ENCODE measurements around the gene RAI14. TPM values are rescaled to one million over a fixed set of nuclear protein-coding genes. Genes with fewer than 3 reads are reported as not detected.

The RAI14 gene
- polyA plus RNA-seq, 4 donors, result 87.4 to 100 (median 95.0) TPM

DNA sequence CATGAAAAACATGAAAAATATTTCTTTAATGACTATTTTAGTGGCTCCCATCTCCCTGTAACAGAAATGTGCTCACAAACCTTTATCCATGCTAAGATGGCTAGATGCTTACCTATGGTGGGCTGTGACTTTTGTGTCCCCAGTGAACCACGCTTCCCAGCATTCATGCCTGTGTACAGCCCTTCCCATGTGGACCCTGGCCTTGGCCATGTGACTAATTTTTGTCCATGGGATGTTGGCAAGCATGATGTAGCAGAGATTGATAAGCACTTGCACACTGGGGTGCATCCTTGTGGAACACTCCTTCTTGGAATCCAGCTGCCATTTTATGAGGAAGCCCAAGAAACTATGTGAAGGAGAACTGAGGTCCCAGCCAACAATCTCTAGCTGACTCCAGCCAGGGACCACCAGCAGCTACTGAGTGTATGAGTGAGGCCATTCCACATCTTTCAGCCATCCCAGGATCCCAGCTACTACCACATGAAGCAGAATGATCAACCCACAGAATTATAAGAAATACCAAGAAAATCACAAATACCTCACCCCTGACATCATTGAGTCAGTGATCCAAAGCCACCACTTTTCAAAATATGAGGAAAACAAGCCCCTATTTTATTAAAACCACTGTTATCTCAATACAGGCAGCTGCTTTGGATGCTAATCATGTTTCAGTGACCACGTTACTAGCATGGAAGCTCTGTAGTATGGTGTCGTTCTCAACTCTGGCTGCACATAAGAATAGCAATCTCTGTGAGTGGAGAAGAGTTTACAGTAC, 16.1 kb upstream of the RAI14 start:
- no peak for DNase-seq (ENCODE audit: low read depth in 4 of 4, low spot score in 2 of 4)

DNA sequence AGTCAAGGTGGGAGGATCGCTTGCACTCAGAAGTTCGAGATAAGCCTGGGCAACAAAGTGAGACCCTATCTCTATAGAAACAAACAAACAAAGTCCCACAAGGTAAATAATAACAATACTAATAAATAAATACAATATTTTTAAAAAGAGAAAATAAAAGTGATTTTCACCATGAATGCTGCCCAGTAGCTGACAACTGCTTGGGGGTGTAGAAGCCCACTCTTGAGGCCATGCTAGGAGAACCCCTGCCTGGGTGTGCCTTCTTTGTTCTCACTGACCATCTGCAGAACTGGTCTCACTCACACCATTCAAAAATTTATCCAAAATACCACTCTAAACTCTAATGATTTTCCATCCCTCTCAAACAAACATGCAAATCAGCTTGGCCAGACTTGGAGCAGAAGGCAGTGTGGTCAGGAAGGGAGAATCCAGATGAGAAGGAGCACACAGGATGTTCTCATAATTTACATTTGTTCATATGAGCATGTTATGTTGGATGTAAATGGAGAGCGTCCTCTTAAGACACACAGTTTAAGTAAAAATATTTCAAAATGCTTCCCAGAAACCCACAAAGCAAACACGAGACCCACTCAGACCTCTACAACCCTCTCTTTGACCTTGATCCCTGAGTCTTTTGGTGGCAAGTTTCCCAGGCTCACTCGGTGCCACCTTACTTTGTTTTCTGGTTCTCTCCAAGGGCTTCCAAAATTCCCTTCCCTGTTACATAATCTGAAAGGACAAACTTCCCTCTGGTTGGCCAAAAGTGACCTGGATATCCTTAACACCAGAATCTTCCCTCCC, 7.9 kb upstream of the RAI14 start:
- no peak for DNase-seq (ENCODE audit: low read depth in 4 of 4, low spot score in 2 of 4)

DNA sequence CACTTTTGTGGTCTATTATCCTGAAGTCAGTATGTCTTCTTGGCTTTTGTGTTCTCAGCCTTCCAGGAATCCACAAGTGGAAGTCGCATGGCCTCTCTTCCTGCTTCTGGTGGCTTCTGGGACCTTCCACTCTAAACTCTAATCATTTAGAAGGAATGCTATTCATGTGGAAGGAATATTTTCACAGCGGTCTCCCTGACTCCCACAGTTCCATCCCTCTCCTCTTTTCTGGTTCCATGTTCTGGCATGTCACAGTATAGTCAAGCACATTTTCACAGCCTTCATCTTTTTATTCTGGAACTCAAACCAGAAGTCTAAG, 7.3 kb upstream of the RAI14 start:
- DNase-seq (ENCODE audit: low read depth in 4 of 4, low spot score in 2 of 4), result no peak

DNA sequence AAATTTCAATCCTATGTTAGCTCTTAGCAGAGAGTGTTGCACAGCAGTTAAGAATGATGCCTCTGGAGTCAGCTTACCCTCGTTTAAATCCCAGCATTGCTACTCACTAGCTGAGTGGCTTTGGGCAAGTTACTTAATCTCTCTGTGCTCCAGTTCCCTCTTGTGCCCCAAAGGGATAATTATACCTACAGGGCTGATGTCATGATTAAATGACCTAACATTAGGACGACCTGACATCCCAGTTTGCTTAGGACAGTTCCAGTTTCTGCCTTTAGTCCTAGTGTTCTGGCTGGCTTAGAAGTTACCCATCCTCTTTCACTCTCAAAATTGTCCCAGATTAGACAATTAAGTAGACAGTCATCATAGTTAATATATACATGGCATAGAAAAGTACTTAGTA, 4.3 kb upstream of the RAI14 start:
- DNase-seq (ENCODE audit: low read depth in 4 of 4, low spot score in 2 of 4), result no peak

DNA sequence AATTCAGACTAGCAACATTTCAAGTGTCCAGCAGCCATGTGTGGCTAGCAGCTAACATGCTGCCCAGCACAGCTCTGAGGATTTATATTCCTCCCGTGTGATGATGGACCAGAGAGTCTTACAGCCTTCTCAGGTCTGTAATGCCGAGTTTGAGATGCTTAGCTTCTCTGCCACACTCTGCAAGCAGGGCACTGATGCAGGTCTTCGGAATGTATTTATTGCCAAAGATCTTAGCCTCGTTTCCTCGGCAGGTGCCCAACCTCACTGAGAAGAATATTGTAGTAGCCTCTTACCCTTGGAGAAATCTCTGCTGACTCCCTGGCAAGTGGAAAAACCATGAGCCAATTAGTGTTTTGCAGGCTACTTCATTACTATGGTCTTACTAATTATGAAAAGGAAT, 3.7 kb upstream of the RAI14 start:
- DNase-seq (ENCODE audit: low read depth in 4 of 4, low spot score in 2 of 4), result no peak

DNA sequence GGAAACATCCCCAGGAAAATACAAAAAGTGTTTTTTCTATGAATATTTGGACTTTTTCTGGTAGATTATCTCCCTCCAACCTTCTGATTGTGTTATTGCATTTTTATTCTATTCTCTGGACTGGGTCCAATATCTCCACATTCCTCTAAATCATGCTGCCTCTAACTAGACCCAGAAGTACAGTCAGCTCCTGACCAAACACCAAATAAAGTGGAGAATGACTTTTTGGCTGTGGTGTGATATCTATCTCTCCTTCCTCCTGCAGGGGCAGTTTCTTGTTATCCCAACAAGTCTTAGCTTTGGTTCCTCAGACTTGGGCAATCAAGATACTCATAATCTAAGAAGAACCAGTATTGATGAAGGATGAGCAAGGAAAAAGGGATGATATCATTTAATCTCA, 3.2 kb upstream of the RAI14 start:
- no peak for DNase-seq (ENCODE audit: low read depth in 4 of 4, low spot score in 2 of 4)

DNA sequence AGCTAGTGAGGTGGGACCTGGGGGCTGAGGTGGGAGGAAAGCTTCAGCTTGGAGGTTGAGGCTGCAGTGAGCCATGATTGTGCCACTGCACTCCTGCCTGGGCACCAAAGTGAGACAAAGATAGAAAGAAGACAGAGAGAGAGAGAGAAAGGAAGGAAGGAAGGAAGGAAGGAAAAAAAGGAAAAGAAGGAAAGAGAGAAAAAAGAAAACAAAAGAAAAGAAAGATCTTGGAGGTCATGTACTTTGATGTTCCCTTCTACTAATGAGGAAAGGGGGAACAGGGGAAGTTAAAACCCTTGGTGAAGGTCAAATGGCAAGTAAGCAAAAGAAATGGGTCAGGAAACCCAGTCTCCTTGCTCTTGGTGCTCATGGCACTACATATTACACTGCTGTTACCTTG, 2.4 kb upstream of the RAI14 start:
- DNase-seq (ENCODE audit: low read depth in 4 of 4, low spot score in 2 of 4), result no peak

DNA sequence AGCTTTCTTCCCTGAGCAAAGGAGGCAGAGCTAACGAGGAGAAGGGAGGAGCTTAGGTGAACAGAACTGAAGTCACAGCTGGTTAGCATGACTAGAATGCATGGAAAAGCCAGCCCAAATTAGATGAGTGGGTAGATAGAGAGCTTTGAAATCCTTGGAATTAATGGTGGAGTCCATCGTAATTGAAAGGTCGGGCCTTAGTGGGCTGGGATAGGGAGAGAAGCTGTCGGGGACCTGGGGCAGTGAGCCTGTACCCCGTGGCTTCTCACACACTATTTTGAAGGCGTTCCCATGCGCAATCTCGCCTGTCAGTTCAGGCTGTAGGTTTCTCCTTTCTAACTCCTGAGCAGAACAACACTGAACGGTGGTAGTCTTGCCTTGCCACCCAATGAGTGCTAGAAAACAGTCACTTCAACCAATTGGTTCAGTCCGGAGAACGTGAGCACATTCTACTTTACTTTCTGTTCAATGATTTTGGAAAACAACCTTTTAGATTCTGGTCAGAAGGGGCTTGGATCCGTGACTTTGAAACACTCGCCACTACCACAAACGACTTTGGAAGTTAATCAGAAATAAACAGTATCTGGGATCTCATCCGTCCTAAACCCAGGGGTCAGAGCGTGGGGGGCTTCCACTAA, 655 bp upstream of the RAI14 start:
- DNase-seq (ENCODE audit: low read depth in 4 of 4, low spot score in 2 of 4), result peak; percentile 62 to 87 (median 78)

DNA sequence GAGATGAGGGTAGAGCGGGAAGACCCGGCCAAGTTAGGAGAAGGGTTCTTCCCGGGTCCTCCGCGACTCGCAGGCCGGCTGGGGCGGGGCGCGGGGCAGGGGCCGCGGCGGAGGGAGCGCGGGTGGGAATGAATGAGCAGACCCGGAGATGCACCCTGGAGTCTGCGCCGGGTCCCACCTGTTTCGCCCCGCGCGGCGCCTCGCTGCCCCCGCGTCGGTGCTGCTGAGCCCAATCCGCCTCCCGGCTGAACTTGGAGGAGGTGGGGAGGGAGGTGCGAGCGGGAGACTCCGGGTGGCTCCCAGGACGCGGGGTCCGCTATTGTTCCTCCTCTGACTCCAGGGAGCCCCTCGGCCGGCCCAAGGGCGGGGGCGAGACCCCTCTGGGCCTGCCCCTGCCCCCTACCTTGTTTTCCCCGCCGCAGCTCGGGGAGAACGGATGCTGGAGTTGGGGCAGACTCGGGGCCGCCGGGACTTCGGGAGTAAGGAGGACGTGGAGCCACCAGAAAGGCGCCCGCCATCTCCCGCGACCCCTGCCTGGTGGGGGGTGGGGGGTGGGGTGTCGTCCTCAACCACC, 659 bp downstream of the RAI14 start:
- peak in 1 of 4 donors; percentile 26 for DNase-seq (ENCODE audit: low read depth in 4 of 4, low spot score in 2 of 4)

DNA sequence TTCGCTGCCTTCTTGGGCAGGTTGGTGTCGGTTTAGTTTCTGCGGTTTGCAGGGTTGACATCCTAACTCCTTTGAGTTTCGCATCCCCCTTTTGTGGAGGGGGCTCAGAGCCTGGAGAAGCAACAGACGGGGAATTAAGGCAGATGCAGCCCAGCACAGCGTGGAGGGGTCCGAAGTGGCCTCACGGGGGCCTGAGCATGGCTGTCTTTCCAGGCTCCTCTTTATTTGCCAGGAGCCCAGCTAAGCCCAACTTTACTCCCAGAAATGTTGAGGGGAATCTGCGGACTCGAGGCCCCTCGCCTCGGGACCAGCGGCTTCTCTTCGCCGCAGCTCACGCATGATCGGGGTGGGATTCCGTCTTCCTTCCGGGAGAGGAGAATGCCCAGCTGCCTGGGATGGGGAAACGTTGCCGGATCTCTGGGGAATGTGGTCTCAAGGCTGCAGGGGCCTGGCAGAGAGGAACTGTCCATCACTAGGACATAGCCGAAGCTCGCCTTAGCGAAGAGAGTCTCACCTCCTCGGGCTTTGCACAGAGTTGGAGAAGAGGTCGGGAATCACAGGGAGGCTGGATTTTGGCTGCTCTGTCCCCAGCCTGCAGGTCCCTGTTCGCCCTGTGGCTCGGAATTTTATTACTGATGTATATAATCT, 1.3 kb downstream of the RAI14 start:
- DNase-seq (ENCODE audit: low read depth in 4 of 4, low spot score in 2 of 4), result peak in 1 of 4 donors; percentile 18

DNA sequence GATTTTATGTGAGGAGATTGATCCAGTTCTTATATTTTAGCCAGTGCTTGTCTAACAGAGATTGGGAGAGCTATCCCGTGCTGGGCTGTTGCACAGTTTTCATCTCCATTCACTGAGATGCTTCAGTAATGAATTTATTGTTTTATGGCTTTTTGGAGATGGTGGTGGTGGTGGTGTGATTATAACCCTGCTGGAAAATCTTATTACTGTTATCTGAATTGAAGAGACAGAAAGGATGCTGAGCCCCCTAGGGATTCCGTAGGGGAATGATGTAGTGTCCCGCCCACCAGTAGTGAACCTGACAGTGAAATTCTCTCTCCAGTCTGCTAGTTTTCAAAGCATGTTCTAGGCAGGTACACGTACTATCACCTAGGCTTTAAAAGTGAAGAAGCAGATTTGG, 1.9 kb downstream of the RAI14 start:
- DNase-seq (ENCODE audit: low read depth in 4 of 4, low spot score in 2 of 4), result peak in 1 of 4 donors; percentile 18

DNA sequence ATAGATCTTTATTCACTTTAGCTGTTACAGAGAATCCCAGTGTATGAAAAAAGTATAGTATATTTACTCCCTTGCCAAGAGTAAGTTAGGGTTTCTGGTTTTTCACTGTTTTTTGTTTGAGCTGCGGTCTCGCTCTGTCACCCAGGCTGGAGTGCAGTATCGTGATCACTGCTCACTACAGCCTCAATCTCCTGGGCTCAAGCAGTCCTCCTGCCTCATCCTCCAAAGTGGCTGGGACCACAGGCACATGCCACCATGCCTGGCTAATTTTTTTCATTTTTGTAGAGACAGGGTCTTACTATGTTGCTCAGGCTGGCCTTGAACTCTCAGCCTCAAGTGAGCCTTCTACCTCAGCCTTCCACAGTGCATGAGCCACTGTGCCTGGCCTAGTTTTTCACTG, 3.0 kb downstream of the RAI14 start:
- no peak for DNase-seq (ENCODE audit: low read depth in 4 of 4, low spot score in 2 of 4)

DNA sequence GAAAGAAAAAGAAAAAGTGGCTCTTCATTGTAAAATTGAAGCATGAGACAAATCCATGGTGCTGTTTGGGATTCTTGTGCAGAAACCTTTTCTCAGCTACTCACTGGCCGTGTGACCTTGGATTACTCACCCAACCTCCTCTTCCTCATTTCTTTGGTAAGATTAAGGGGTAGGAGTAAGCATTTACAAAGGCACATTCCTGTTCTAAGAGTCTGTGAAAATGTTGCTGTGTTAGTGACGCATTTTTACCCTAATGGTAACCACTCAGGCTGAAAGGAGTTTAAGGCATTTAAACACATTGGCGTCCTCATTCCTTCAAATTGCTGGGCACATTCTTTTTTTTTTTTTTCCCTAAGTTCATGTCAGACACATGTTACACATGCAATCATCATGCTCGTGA, 4.3 kb downstream of the RAI14 start:
- DNase-seq (ENCODE audit: low read depth in 4 of 4, low spot score in 2 of 4), result no peak

DNA sequence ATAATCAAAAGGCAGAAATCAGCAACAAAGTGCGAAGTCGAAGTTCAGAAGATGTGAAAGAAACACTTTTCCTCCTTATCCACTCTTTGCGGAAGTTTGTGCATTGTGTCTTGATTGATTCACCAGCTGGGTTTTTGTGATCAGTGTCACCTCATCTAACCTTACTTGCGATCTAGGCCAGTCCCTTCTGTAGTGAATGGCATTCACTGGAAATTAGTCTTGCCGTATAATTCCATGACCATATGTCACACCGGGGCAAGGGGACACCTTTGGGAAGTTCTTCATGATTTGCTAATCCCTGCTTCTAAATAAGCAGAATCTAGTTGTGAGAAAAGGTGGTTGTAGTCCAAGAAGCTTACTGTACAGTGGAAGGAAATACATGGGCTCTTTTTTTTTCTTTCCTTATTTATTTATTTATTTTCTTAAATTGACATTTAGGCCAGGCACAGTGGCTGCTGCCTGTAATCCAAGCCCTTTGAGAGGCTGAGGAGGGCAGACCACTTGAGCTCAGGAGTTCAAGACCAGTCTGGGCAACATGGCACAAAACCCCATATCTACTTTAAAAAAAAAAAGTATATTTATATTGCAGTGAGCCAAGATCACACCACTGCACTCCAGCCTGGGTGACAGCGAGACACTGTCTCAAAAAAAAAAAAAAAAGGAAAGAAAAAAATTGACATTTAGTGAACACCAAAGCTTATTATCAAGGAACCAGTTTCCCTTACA, 7.8 kb downstream of the RAI14 start:
- no peak for DNase-seq (ENCODE audit: low read depth in 4 of 4, low spot score in 2 of 4)

DNA sequence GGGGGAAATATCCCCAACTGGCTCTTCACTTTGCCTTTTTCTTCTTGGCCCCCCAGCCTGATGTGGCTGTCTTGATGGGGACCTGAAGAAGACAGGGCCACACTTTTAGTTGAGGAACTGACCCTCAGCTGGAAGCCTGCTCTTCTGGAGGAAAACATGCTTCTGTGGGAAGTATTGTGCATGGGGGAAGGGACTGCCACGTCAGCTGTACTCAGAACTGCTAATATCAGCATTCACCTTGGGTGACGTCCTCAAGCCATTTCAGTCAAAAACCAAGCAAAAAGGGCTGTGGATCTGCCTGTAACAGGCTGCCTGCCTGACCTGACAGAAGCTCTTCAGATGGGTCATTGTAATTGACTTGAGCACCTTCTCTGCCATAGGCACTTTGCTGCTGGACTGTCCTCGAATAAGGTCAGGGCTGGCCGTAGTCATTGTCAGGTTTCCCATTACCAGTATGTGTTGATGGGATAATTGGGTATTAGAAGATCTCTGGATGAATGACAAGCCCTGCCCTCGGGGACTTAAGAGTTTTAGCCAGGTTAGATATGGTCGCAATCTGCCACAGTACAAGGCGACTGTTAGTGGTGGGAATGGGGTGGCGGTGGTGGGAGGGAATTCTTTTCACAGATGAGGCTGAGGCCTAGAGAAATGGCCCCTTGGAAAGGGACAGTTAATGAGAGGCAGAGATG, 10.4 kb downstream of the RAI14 start:
- DNase-seq (ENCODE audit: low read depth in 4 of 4, low spot score in 2 of 4), result no peak

DNA sequence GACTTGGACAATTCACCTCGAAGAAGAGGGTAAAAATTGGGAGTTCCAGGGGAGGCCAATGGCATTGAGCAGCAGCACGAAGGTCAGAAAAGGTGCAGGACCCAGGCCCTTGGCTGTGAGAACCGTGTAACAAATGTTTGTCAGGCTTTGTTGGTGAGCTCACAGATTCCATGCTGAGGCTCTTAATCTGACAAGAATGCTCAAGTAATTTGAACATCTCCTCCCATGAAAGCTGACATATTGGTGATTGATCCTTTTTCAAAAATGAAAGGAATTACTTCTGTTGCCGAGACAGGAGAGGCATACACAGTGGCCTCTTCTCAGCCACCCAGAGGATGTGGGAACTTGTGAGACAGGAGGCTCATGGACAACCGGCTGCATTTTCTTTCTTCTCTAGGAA, 11.6 kb downstream of the RAI14 start:
- DNase-seq (ENCODE audit: low read depth in 4 of 4, low spot score in 2 of 4), result no peak

DNA sequence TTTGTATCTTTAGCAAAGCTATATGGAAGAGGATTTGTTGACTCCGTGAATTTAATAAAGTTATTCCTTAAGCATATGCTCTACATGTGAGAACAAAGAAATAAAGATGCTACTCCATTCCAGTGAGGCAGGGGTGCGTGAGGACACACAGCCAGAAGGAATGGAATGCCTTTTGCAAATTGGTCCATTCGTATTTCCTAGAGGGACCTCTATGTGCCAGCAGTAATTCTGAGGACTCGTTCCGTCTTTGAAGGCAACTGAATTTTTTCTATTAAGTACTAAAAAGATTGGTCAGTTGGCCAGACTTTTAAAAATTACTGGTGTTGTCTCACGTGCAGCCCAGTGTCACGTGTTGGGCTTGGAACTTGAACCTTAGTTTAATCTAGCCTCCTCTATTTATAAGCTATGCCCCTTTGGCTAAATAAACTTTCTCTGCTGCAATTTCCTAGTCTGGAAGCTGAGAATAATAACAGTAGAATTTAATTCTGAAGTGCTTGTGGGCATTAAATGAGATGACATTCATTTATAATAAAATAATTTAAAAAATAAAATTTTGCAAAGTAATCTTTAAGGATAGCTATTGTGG, 13.9 kb downstream of the RAI14 start:
- DNase-seq (ENCODE audit: low read depth in 4 of 4, low spot score in 2 of 4), result no peak

DNA sequence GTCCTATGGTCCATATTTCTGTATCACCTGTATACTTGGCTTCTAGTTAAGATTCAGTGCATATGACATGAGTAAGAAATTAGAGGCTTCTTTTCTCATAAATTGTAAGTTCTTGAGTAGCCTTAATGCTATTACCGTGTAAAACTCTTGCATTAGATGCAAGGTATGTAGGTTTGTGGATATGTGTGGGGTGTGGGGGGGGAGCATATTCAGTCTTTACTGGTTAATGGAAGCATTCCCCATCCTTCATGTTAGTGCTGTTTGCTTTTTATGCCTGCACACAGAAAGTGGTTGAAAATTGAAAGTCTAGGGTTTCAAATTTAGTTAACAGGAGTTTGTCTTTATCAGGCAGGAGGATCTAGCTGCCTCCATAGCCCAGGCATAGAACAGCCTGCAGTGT, 16.1 kb downstream of the RAI14 start:
- no peak for DNase-seq (ENCODE audit: low read depth in 4 of 4, low spot score in 2 of 4)

DNA sequence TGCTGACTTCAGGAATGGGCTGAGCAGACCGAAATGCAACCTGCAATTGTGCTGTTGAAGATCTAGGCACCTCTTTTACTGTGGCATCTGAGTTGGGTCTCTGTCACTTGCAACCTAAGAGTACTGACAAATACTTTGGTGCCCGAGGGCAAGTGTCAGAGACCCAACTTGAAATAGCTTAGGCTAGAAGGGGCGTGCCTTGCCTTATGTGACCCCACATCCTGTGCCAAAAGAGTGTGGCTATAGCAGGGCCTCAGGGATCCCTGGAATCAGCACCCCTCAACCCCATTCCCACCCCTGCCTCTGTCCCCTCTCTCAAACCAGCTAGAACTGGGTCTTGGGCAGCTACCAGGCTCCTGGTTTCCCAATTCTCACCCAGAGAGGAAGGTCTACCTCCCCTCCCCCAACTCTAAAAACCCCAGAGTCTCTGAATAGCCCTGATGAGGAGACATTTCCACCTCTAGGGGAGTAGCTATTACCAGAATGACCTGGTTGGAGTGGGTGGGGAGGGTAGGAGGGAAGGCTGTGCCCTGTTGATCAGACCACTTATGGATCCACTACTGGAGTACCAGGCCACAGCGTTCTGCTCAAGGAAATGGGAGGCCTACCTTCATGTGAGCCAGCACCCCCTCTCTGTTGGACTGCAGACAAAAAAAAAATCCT, 17.5 kb downstream of the RAI14 start:
- DNase-seq (ENCODE audit: low read depth in 4 of 4, low spot score in 2 of 4), result no peak

Data from left renal cortex interstitium (tissue), 4 donors.